ENCODE data around the gene STAMBPL1. TPM values are rescaled to one million over a fixed set of nuclear protein-coding genes. Genes with fewer than 3 reads are reported as not detected.

STAMBPL1 gene
- total RNA-seq, 1 donor from 2014 or later = 8.4 TPM

DNA sequence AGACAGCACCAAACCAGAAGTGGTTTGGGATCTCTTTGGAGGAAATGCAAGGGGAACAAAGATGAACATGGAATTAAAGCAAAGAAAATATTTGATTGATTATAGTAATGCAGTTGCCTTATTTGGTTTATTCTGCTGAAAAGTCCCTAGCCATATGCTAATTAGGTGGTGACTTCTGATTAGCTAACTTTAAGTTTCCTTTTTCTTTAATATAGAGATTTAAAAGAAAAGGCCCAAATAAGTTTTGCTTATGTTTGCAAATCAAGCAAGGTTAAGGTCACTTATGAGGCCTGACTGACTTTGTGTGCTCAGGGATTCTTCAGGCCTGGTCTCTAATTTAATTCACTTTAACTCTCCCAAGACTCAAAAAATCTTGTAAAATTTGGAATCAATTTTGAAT is 22.2 kb upstream of the STAMBPL1 start:
- H3K4me1 Mint-ChIP-seq (ENCODE audit: unreplicated experiment) = peaks cover 7% of the 10 kb centered on the region
- no peak overlapping the region for H3K27ac Mint-ChIP-seq
- TF ChIP-seq CTCF (conservative IDR thresholded peaks at IDR 0.05) = no peak
- no peak overlapping the region for H3K4me3 Mint-ChIP-seq
- no peaks in the 10 kb centered on the region for H3K36me3 Mint-ChIP-seq
- DNase-seq (ENCODE audit: extremely low spot score, unreplicated experiment) = no peak
- H3K9me3 Mint-ChIP-seq = no peaks in the 10 kb centered on the region
- H3K27me3 Mint-ChIP-seq = no peaks in the 10 kb centered on the region

GRCh38 chr10:88858491-88858890 is 21.6 kb upstream of the STAMBPL1 start:
- peak overlapping the region; percentile 38 for H3K27ac Mint-ChIP-seq
- no peaks in the 10 kb centered on the region for H3K9me3 Mint-ChIP-seq
- no peak for DNase-seq (ENCODE audit: extremely low spot score, unreplicated experiment)
- no peak overlapping the region for H3K4me3 Mint-ChIP-seq
- H3K4me1 Mint-ChIP-seq (ENCODE audit: unreplicated experiment) = peaks cover 5% of the 10 kb centered on the region
- H3K27me3 Mint-ChIP-seq = no peaks in the 10 kb centered on the region
- no peaks in the 10 kb centered on the region for H3K36me3 Mint-ChIP-seq
- no peak for TF ChIP-seq CTCF (conservative IDR thresholded peaks at IDR 0.05)

DNA sequence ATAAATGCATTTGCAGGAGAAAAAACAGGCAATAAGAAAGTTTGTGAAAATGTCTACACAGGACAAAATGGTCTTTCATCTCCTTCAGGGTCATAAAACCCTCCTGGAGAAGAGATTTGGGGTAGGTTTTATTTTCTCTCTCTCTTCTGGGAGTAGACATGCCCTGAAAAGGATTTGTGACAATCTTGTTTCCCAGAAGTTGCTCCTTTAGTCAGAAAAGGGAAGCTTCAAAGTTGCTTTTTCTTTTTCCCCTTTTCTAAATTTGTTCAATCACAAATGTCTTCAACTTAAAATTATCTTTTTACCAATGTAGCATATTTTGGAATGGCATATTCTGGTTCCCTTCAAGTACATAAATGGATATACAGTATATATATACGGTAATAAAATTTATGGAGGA is 19.0 kb upstream of the STAMBPL1 start:
- no peaks in the 10 kb centered on the region for H3K27me3 Mint-ChIP-seq
- no peaks in the 10 kb centered on the region for H3K9me3 Mint-ChIP-seq
- H3K4me1 Mint-ChIP-seq (ENCODE audit: unreplicated experiment) = no peaks in the 10 kb centered on the region
- DNase-seq (ENCODE audit: extremely low spot score, unreplicated experiment) = no peak
- H3K4me3 Mint-ChIP-seq = no peak overlapping the region
- no peak for TF ChIP-seq CTCF (conservative IDR thresholded peaks at IDR 0.05)
- no peak overlapping the region for H3K27ac Mint-ChIP-seq
- no peaks in the 10 kb centered on the region for H3K36me3 Mint-ChIP-seq

DNA sequence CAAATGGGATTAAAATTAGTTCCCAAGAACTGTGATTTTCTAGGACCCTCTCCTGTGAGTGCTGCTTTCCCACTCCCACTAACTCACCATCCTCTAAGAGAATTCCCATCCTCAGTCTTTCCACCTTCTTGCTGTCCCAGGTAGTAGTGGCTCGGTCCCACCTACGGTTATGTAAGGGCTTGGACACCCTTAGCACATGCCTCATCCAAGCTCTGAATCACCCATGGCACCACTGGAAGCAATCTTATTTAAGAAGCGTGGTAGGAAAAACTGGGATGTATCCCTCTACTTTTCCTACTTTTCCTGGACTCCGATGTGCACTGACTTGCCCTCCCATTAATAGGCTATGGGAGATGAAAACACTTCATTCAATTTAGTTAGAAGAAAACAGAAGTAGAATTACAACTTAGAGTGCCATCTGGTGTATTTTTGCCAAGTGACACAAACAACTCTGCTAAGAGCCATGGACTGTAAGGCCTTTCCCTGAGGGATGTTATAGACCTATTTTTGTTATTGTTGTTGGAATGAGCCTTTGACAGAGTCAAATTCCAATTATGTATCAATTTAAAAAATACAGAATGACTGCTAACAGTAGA is 14.7 kb upstream of the STAMBPL1 start:
- Mint-ChIP-seq H3K4me1 (ENCODE audit: unreplicated experiment) (no peaks in the 10 kb centered on the region), H3K27ac (no peak overlapping the region), H3K27me3 (no peaks in the 10 kb centered on the region), H3K36me3 (no peaks in the 10 kb centered on the region), H3K9me3 (peaks cover 3% of the 10 kb centered on the region), H3K4me3 (no peak overlapping the region)
- DNase-seq (ENCODE audit: extremely low spot score, unreplicated experiment) = no peak
- TF ChIP-seq CTCF (conservative IDR thresholded peaks at IDR 0.05) = no peak

- DNase-seq (ENCODE audit: extremely low spot score, unreplicated experiment) = no peak
- peaks cover 3% of the 10 kb centered on the region for H3K9me3 Mint-ChIP-seq
- H3K4me3 Mint-ChIP-seq = no peak overlapping the region
- H3K27me3 Mint-ChIP-seq = no peaks in the 10 kb centered on the region
- no peaks in the 10 kb centered on the region for H3K36me3 Mint-ChIP-seq
- TF ChIP-seq CTCF (conservative IDR thresholded peaks at IDR 0.05) = no peak
- H3K4me1 Mint-ChIP-seq (ENCODE audit: unreplicated experiment) = no peaks in the 10 kb centered on the region
- no peak overlapping the region for H3K27ac Mint-ChIP-seq
These were observed 13.6 kb upstream of the STAMBPL1 start for GRCh38 chr10:88866454-88866853.

DNA sequence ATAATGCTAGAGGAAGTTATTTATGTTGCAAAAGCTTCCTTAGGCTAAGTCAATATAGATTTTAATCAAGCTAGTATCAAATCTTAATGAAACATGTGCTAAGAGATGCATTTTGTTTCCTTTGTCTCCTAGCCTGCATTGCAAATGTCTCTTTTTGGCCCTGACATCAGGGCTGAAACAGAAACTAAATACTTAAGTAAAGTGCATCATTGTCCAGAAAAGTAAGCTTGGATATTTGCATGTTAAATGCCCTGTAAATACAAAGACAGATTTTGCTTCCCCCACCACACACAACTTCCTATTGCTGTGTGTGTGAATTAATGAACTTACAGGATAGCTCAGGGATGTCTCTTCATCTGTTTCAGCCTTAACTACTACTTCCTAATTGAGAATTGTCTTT is 10.0 kb upstream of the STAMBPL1 start:
- H3K27me3 Mint-ChIP-seq = no peaks in the 10 kb centered on the region
- no peak for TF ChIP-seq CTCF (conservative IDR thresholded peaks at IDR 0.05)
- H3K9me3 Mint-ChIP-seq = peaks cover 3% of the 10 kb centered on the region
- no peaks in the 10 kb centered on the region for H3K36me3 Mint-ChIP-seq
- no peak overlapping the region for H3K4me3 Mint-ChIP-seq
- DNase-seq (ENCODE audit: extremely low spot score, unreplicated experiment) = no peak
- no peak overlapping the region for H3K27ac Mint-ChIP-seq
- peaks cover 5% of the 10 kb centered on the region for H3K4me1 Mint-ChIP-seq (ENCODE audit: unreplicated experiment)

All from type B pancreatic cell (in vitro differentiated cells).